Stimulated activated CD8-positive, alpha-beta memory T cell treated with anti-CD3 and anti-CD28 coated beads, Interleukin-15, amount 100 ng/mL, for 1 hour (primary cell): ENCODE results near the gene APLN.

Experiments
- DNase-seq: peaks from one replicate; pipeline ENCODE4 v3.0.0-alpha.2; 2020; ENCODE audit warnings: low read depth

The APLN gene, protein sequence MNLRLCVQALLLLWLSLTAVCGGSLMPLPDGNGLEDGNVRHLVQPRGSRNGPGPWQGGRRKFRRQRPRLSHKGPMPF

GRCh38 chrX:129654652-129655546, at the start of gene APLN:
Gene APLN (minus strand): TSS chrX:129654956. CDS start chrX:129654630, 326 bp downstream.
- no peak for DNase-seq

DNA sequence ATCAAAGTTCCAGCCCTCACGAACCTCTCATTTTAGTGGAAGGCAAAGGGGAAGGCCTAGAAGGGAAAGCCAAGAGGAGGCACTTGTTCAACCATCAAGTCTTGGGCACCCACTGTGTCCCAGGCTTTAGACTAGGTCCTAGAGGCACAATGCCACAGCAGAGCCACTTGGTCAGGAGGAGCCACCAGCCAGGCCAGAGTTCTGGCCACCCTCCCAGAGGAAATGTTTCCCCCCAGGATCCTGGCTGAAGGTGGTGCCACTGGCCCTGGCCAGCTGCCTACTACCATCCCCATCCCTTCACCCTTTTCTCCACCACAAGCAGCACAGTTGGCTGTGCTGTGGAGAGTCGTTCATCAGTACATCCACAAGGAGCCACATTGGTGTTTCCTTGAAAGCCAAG, 49.7 kb upstream of the APLN start:
- no peak for DNase-seq

GRCh38 chrX:129701624-129702069, 46.9 kb upstream of the APLN start:
- no peak for DNase-seq

GRCh38 chrX:129700536-129700935, 45.8 kb upstream of the APLN start:
- DNase-seq = no peak

DNA sequence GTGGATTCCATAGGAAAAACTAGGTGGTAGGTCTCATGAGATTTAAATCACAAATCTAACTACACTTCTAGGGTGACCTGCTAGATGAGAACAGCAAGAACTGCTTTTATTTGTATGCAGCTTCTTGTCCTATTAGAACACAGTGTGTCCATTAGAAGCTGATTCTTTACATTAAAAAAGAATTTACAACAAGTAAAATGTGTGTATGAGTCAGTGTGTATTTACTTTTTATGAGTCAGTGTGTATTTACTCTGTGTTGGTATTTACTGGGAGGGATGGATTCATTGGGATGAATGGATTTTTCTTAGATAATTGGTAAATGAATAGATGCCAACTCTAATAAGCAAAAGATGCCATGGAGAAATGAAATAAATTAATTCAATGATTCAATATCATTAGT, 43.4 kb upstream of the APLN start:
- no peak for DNase-seq

DNA sequence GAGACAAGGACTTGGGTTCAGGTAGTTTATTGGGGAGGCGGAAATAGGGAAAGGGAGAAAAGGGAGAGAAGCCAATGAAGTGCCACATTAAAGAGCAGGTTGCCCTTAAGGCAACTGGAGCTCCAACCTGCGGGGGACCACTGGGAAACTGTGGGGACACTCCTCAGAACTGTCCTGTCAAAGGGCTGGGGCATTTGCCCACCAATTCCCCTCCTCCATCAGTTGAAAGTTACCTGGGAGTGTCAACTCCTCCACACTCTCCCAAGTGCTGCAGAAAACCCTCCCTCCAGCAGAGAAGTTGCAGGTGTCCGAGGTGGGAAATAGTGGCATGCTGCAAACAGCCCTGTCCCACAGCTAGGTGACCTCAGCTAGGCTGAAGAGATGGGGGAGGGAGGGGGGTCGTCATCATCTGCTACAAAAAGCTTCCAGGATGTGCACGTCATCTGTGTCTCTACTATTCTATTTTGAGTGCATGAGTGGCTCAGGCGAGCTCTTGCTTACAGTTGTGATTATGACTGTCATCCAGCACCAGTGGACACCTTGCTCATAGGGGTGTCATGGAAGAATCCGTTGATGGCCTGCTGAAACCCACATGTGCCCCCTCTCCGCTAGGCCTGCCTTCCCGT, 42.6 kb upstream of the APLN start:
- DNase-seq = no peak

GRCh38 chrX:129696463-129697155, 41.9 kb upstream of the APLN start:
- no peak for DNase-seq

DNA sequence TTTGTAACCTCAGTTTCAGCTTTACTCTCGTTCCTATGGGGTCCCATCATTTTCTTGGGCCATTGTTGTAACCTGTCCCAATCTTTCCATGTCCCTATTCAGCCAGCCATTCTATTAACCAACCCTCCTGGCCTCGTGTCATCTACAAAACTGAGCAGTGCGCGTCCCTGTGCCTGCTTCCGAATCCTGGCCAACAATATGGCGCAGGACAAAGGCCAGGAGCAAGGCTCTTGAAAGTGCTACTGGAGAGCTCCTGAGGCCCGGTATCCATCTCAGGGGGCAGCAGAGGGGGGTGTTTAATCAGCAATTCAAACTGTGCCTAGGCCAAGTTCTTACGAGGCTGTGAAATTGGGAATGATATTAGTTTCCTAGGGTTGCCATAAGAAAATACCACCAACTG, 41.2 kb upstream of the APLN start:
- no peak for DNase-seq

DNA sequence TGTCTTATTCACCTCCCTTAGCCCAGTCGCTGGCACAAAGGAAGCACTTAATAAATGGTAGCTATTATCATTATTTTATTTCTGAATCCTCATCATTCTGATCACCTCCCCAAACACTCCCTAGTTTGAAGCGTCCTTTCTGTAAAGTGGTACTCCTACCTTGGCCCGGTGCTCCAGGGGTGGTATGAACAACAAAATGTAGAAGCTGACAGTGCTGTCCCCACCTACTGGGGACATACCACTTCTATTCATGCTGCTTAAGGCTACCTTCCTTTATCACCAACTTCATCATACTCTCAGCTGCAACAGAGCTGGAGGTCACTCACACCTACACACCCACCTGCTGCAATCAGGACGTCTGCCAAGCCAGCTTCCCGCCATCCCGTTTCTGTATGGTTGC, 40.8 kb upstream of the APLN start:
- no peak for DNase-seq

GRCh38 chrX:129694805-129695204, 40.0 kb upstream of the APLN start:
- DNase-seq = no peak

GRCh38 chrX:129693354-129693753, 38.6 kb upstream of the APLN start:
- no peak for DNase-seq

DNA sequence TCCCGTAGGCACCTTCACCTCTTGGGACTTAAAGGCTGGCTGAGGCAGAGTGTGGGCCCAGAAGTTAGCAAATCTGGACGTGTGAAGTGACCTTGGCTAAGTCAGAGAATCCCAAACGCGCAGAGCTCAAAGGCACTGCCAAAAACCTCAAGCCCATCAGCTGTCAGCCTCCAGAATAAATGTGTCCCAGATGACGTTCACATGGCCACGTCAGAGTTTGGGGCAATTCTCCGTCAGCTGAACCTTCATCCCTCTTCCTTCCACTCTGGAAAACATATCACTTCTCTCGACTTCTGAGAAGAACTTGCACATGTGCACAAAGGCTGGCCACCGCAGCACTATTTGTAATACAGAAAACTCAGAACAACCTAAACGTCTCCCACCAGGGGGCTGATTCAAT, 35.7 kb upstream of the APLN start:
- no peak for DNase-seq

DNA sequence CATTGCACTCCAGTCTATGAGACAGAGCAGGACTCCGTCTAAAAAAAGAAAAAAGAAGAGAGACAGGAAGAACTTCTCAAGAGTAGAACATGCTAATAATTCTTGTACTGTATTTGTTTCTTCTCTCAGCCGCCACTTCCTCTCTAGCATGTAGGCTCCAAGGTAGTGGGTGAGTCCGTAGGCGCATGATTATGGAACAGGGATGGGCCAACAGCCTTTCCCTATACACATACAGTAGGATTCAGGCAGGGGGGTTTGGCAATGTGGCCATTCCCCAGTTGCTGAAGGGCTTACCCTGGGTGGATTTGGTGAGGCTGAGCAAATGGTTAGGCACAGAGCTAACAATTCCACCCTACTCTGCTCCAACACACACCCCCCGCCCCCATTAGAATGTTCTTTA, 35.0 kb upstream of the APLN start:
- no peak for DNase-seq

- no peak for DNase-seq
Measured at GRCh38 chrX:129688097-129688496, 33.3 kb upstream of the APLN start.

DNA sequence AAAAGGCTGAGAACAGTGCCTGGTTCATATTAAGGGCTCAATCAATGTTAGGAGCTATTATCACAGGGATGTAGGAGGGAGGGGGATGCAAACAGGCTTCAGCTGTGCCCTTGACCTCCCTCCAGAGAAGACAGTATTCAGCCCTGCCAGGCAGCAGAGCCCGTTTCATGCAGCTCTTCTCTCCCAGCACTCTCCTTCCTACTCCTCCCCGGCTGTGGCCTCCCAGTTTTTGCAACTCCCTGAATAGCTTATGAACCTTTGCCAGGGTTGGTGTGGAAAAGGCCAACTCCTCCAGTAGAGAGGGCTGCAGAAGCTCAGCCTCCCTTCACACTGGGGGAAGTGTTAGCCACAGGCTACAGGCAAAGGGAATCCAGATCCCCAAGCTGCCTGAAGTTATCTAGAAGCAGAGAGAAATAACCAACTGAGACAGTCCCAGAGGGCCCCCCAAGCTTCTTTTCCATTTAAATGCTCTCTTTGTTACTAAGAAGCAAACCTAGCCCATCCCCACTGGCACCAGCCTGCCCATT, 31.7 kb upstream of the APLN start:
- no peak for DNase-seq

DNA sequence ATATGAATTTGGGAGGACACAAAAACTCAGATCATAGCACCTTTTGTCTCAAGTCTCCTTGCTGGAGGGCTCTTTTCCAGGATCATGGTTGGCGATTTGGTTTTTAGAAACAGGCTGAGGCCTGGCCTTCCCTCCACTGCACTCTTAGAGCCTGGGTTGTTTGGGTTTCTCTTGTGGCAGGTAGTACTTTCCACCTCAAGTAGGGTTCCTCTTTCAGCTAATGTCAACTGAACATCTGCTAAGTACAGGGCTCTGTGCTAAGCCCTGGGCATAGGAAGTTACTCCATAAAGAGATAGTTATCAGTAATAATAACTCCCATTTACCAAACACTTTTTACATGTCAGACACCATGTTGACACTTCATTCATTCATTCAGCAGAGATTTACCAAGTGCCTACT, 28.2 kb upstream of the APLN start:
- DNase-seq = no peak

DNA sequence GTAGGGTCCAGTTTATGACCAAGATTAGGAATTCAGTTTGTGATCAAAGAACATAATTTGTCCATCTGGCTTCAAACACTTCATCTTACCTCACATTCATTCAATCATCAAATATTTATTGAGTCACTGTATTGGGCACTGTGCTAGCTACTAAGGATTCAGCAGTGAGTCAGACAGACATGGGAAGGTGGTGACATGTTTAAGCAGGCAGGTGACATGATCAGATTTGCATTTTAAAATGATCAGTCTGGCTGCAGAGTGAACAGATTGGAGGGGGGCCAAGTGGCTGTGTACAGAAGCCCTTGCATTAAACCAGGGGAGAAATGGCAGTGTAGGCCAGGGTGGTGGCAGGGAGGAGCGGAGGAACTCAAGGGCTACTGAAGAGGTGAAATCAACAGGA, 25.1 kb upstream of the APLN start:
- DNase-seq = no peak

DNA sequence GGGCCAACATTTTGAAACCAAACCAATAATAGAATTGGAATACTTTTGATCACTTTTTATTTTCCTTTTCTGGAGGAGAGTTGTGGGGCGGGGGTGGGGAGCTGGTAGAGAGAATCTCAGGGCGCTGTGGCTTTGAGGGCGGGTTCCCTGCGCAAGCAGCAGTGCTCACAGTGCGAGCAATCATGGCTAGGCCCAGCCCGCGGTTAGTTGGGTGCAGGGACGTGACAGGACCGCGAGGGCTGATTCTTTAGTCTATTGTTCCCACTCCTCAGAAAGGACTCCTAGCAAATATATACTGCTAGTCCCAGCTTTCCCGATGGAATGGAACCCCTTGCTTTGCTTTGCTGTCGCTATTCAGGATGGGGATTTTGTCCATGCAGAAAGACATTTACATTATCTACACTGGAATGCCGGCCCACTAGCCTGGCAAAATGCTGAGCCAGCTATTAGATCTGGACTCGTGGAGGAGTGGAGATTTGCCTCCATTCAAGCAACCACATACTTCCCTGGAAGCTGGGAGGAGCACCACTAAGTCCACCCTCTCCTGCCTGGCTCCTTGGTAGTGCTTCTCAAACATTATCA, 23.9 kb upstream of the APLN start:
- DNase-seq = no peak

GRCh38 chrX:129667412-129667811, 12.7 kb upstream of the APLN start:
- DNase-seq = no peak

DNA sequence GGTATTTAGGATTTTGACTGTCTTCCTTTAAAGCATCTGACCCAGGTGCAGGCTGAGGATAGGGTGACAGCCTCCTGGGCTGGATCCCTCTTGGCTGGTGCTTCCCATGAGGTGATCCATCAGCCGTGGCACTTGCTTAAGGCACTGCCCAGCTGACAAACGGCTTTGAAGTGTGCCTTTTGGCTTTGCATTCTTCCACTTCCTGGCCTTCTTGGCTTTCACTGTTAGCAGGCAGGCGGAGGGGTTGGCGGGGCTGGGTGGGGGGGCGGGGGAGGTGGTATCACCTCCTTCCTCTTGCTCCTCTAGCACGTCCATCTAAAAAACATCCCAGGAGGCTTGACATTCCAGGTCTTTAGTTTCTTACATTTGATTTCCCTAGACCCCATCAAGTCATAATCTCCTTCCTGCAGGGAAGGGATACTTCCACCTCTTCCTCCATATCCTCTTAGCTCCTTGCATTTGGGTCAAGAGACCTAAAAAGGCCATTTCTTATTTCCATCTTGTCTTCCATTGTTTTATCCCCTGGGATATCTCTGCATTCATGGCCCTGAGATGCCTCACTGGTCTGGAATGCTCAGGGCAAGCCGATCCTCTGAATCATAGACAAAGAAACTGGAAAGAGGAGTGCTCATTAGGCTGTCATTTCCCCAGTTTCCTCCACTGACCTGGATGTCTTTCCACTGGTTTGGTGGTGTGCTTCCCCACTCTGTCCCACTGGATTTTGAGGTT, 11.3 kb upstream of the APLN start:
- no peak for DNase-seq

DNA sequence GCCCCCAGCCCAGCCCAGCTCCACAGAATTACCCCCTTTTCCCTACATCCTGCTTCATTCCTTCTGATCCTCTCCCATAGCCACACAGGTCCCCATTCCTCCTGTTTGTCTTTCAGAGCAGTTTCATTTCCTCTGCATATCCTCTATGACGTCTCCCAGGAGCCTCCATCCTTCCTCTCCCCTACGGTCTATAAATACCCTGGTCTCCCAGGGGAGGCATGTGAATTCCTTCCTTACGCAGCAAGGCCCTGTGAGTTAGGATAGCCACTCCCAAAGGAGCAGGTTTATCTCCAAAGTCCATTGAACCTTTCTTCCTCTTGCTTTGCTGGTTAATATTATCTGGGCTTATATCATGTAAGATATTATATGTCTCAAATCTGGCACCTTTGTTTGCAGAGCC, 8.4 kb upstream of the APLN start:
- no peak for DNase-seq

DNA sequence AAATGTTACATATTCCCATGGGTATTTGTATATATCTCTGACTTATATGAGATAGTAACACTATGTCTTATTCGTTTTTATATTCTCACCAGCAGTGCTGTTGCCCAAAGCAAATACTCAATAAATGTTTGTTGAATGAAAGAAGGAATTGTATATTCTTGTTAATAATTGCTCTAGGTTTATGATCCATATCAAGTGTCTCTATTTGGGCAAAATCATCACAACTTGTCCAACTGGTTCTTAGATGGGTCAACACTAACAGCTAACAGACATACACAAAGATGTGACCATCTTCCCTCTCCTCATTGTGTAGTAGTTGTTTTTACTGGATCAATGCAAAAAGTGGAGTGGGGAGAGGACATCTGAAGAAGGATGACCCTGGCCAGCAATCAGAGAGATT, 6.6 kb upstream of the APLN start:
- no peak for DNase-seq
